ENCODE results near the gene FMNL1.

The FMNL1 gene

DNA sequence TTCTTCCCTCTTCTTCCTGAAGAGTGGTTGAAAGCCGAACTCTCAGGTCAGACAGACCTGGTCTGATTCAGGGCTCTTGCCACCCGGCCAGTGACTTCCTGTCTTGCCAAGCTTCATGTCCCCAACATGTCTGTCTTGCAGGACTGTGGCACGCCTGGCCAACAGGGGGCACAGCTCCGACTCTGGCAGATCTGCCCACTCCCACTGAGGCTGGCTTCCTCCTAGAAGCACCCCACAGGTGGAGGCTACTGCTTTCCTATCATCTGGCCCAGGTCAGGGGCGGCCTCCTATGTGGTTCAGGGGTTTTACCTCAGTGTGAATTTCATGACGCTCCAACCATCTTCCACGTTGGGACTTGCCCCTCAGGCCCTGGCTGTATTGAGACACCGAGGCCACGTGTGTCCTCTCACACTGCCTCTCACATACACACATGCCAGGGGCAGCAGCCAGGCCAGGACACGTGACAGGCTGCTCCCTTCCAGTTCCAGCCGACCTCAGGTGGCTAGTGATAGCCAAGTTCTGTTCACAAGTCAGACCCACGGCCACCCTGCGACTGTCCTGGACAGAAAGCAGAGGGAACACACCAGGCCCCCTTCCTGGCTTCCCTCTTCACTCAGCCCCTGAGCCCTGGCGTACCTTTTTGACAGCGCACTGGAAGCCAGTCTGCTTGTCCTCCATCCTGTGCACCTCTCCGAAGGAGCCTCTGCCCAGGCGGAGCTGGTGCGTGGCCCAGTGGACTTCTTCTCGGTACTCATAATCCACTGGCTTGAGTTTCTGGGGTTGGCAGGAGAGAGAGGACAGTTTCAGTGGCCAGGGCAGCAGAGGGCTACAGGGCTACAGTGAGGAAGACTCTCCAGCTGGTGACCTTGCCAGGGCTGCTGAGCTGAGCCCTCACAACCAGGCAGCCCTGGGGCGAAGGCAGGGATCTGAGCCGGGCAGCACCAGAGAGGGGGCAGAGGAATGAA is 62.8 kb downstream of the FMNL1 start:
- no peak for FAIRE-seq

DNA sequence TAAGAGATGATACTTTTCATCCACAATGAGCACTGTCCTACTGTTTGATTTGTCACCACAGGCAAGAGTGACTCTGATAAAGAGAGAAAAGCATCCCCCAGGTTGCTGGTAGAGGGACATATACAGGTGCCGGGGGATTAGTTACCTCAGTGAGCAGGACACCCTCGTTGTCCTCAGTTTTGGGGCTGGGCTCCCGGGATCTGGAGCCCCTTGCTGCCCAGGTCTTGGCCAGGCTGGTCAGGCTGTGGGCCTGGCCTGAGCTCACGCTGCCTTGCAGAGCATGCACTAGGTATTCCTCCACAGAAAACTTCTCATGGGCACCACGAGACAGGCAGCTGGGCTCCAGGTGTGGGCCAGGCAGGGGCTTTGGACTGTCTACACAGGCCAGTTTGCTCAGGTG is 64.6 kb downstream of the FMNL1 start:
- no peak for FAIRE-seq

DNA sequence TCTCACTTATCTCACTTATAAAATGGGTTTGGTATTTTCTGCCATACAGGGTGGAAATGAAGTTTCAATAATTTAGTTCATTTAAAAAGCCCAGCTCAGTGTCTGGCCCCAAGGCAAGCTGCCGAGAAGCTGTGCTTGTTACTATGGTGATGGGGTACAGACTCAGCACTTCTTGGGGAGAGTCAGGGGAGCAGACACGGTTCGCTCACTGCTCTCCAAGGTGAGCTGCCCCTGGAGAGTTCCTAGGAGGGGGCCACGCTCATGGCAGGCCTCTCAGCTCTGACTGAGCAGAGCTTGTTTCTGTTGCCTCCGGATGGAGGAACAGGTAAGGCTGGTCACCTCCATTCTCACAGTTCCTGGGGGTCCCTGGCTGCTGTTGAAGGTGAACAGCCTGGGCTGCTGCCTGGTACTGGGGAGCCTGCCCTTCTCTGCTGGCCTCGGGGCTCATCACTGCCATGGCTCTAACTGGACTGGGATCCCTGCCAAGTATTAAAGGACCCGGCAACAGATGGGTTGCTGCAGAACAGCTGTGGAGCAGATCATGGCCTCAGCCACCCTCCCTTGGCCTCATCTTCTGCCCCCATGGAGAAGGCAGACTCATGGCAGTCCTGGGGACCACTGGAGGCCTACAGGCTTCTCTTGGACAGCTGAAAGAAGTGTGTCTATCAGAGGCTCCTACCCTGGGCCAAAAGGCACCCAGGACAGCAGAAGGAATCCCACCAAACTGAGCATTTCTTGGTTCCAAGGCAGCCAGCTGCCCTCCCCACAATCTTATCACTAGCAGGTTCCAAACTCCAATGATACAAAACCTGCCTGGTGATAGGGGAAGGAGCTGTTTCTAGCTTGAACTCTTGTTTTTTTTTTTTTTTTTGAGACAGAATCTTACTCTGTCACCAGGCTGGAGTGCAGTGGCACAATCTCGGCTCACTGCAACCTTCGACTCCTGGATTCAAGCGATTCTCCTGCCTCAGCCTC is 66.1 kb downstream of the FMNL1 start:
- FAIRE-seq: no peak

DNA sequence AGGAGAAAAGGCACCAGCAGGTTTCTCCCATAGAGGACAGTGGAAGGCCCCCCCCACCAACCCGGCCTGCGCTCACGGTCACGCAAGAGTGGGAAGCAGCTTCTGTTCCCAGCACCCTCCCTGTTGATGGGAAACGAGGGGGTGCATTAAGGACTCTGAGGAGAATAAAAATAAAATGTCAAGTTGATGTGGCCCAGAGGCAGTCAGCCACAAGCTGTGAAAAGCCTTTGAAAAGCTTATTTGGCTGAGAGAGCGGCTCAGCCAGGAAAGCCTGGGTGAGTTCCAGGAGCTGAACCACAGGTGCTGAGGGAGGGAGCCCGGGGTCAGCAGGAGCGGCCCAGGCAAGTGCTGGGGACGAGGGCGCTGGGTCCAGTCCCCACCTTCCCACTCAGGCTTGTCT is 67.1 kb downstream of the FMNL1 start:
- no peak for FAIRE-seq

DNA sequence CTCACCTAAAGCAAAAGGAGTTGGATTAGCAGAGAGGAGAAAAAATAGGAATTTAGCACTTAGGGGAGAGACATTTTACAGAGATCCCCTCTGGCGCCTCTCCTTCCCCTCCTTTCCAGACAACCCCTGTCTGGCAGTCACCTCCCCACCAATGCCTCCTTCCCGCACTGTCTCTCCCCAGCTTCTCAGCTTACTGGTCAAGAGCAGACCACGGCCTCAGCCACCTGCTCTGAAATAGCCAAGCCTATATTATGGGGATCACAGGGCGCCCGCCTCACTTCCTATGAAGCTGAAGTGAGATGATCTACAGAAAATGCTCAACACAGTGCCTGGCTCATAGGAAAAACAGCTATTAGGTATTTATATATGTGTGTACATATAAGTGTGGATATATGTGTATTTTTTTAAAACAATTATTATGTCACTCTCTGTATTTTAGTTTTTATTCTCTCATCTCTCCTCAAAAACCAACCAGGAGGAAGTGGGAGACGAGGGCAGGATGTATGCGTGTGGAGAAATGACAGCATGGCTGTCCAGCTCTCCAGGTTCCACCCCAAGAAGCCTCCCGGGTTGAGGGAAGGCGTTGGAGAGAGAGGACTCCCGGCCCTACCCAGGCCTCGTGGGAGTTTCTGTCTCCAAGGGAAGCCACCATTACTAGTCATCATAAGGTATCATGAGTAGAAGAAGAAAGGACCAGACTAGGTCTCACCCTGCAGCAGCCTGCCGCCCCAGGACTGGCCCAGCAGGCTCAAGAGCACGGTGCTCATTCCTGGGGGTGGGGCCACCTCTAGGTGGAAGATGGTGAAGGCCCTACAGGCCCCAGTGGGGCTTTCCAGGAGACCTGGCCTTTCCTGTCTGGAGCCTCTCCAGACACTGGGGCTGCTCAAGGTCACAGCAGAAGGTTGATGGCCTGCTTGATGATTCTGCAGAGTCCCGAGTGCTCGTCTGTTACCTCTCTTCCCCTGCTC is 67.9 kb downstream of the FMNL1 start:
- no peak for FAIRE-seq

DNA sequence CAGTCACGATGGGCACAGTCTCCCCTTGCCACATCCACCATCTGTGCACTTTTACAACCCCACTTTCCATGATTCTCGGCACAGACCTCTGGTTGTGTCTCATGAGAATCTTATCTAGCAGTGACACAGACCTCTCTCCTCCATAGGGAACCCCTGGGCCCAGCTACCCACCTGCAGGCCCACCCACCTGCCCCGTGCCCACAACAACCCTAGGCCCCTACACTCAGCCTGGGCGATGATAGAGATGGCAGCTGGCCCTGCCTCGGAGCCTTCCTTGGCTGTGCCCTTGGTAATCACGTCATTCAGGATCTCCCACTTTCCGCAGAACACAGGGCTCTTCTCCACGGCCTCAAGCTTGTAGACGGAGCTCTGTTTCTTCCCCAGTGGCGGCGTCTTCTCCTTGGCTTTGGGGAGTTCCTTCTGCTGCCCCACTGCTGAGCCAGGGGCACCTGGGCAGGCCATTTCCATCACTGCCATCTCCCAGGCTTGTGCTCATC is 68.6 kb downstream of the FMNL1 start:
- no peak for FAIRE-seq

DNA sequence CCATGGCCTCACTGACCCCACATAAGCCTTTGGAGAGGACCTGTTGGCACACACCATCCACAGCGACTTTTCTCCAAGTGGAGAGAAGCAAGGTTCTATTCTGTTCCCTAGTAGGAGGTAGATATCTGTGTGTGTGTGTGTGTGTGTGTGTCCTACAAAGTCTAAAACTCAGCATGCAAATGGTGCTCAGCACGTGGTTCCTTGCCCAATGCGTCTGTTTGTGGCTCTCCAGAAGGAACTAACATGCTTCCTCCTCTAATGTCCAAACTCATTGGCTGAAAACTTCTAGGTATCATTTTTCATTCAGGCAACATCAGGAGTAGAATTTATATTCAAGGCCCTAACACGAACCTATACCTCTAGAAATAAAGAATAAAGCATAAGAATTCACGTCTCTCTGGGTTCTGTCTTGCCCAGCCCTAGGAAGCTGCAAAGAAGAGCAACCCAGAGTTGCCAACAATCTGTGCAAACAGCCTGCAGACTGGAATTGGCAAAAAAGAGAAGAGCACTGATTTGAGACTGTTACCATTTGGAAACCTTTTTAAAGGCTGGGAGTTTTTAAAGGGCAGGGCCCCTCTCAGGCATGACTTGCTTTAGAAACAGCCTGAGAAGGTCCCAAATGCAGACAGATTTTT is 69.6 kb downstream of the FMNL1 start:
- FAIRE-seq: no peak

DNA sequence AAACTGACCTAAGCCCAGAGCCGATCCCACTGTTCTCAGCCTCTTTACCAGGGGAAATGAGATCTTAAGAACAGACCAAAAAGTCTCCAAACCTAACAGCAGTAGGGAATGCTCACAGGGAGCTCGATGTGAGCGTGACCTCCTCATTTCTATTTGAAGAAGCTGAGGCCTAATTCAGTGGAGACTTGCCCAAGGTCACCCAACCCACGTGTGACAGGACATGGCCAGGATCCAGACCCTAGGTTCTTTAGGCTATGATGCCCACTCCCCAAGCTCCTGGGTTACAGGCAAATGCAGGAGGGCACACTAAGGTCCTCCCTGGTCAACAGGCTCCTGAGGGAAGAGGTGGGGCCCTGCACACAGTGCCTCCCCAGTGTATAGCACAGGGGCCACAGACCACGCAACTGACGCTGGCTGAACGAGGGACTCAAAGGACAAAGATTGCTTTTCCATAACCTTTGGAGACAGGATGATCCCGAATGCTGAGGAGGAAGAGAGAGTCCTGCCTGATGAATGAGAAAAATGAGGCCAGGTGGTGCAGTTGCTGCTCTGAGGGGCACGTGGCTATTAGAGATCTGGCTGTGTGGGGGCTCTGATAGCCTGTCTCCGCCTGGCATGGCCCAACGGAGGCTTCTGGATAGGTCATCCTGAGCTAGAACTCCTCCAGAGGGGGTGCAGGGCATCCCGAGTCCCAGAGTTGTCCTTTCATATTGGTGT is 71.2 kb downstream of the FMNL1 start:
- FAIRE-seq: no peak

DNA sequence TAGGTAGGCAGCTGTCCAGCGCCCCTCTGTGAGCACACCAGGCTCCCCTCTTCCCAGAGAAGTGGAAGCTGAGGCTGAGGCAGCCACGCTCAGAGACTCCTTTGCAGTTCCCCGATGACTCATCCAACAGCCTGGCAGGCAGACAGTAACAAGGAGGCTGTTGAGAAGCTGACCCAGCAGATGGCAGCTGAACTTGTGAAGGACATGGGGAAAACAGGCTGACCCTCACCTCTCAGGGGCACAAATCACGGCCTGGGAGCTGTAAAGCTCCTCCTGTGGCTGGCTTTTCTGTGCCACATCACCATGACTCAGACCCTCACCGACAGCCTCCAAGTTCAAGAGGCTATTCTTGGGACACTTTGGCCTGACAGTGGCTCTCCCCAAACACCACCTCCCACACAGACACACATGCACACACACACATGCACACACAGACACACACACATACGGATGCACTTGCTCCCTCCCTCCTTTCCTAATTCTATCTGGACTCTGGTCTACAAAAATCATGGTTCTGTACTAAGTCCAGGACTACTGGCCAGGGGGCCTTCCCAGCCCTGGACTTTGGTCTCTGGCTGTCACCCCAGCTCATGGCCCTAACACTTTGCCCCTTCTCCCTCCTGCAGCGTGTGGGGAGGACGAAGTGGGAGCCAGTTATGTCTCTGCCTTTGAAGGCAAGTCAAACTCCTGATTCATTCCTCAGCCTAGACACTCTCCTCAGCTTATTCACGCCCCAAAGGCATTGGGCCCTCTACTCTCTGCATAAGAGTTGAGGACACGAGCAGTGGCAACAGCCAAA is 71.9 kb downstream of the FMNL1 start:
- FAIRE-seq: peak; percentile 9

DNA sequence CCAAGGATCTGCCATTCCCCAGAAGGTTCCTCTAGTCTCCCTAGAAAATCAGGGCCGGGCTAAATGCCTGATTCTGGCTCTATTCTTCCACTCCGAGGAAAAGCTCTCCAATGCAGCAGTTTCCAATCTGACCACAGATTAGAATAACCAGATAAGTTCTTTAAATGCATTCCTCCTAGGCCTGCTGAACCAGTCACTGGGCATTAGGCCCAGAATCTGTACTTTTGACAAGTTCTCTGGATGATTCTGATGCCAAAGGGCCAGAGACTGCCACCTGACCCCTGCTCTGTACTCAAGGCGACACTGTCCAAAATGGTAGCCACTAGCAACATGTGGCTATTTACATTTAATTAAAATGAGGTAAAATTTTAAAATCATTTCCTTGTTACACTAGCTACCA is 72.8 kb downstream of the FMNL1 start:
- peak; percentile 76 for FAIRE-seq

DNA sequence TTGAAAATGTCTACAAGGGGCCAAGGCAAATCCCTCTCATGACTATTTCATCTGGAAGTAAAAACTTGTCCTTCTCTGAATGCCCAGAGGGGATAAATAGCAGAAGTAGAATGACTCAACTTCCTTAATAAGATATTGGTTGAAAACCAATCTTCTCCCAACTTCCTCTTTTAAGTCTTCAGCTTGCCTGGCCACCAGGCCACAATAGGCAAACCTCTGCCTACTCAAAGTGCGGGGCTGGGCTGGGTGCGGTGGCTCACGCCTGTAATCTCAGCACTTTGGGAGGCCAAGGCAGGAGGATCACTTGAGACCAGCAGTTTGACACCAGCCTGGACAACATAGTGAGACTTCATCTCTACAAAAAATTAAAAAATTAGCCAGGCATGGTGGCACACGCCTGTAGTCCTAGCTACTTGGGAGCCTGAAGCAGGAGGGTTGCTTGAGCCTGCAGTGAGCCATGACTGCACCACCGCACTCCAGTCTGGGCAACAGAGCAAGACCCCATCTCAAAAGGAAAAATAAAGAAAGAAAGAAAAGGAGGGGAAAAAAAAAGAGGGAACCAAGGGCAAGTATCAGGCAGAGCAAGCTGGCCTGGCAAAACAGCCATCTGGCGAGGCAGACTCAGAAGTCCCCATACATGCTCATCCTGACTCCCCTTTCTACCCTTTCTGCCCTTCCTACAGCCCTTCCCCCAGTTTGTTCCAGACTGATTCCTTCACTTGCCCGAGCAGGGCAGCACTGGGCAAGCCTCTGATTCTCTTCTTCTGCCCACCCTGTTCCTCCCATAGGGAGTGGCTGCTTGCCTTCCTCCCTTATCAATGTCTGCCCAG is 74.5 kb downstream of the FMNL1 start:
- no peak for FAIRE-seq

DNA sequence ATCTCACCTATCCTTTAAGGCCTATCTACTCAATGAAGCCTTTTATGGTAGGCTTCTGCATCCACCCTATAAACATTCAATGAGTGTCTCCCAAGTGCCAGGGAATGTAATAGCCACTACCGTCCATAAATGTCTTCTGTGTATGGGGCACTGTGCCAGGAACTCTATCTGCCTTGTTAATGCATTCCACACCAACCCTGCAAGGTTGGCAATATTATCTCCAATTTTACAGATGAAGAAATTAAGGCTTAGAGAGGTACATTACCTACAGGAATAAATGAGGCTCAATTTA is 75.1 kb downstream of the FMNL1 start:
- no peak for FAIRE-seq
